Liver (tissue), 9 donors: ENCODE results near the gene C2orf76. TPM values are rescaled to one million over a fixed set of nuclear protein-coding genes. Genes with fewer than 3 reads are reported as not detected.

Experiments used
- DNase-seq: peaks from one replicate; pipeline ENCODE4 v3.0.0-alpha.2; 2017; ENCODE audit warnings: low spot score
- H3K27ac ChIP-seq, 2 donors: one replicate each; pipeline ENCODE4 v1.7.0; 2013; ENCODE audit warnings: inconsistent platforms in 2 of 2, low read length in 2 of 2, control low read depth in 1 of 2, low read depth in 1 of 2, mild to moderate bottlenecking in 1 of 2
- H3K27me3 ChIP-seq, 4 donors: one replicate each; pipeline versions ENCODE4 v1.6.1 to v1.7.0; 2013; ENCODE audit warnings: low read length in 3 of 4, inconsistent platforms in 1 of 4, mild to moderate bottlenecking in 1 of 4, moderate library complexity in 1 of 4; ENCODE audit not compliant: control insufficient read depth in 4 of 4, insufficient read depth in 4 of 4
- H3K36me3 ChIP-seq, 4 donors: one replicate each; pipeline versions ENCODE4 v1.6.1 to v1.7.0; 2013; ENCODE audit warnings: low read length in 3 of 4, mild to moderate bottlenecking in 3 of 4, low read depth in 1 of 4, moderate library complexity in 1 of 4; ENCODE audit not compliant: control insufficient read depth in 4 of 4, insufficient read depth in 3 of 4
- H3K4me1 ChIP-seq, 4 donors: one replicate each; pipeline versions ENCODE4 v1.6.1 to v1.7.0; 2013; ENCODE audit warnings: low read length in 3 of 4, mild to moderate bottlenecking in 3 of 4, moderate library complexity in 1 of 4; ENCODE audit not compliant: control insufficient read depth in 4 of 4, insufficient read depth in 4 of 4
- H3K4me3 ChIP-seq, 3 donors: one replicate each; pipeline versions ENCODE4 v1.6.1 to v1.7.0; 2013; ENCODE audit warnings: low read length in 3 of 3, control low read depth in 1 of 3, low read depth in 1 of 3, mild to moderate bottlenecking in 1 of 3
- H3K9ac ChIP-seq, 2 donors: one replicate each; pipeline ENCODE4 v1.7.0; 2013; ENCODE audit warnings: low read length in 2 of 2, mild to moderate bottlenecking in 2 of 2, moderate library complexity in 2 of 2, control low read depth in 1 of 2, low read depth in 1 of 2
- H3K9me3 ChIP-seq, 4 donors: one replicate each; pipeline versions ENCODE4 v1.6.1 to v1.7.0; 2013; ENCODE audit warnings: low read length in 3 of 4; ENCODE audit not compliant: control insufficient read depth in 4 of 4
- CTCF ChIP-seq: fragments of 150-350 bp; IDR thresholded peaks from 2 replicates; pipeline ENCODE4 v1.5.1; 2017; ENCODE audit warnings: improper control_type of control experiment, low read depth, low read length; ENCODE audit not compliant: missing input control
- EGR1 ChIP-seq, 2 donors: IDR thresholded peaks; 2 replicates each; pipeline ENCODE4 v1.6.1; 2016 to 2018; ENCODE audit warnings: antibody characterized with exemption in 2 of 2, low read depth in 2 of 2
- FOXA1 ChIP-seq: IDR thresholded peaks from 2 replicates; pipeline ENCODE4 v1.6.1; 2016; ENCODE audit warnings: antibody characterized with exemption
- FOXA2 ChIP-seq: IDR thresholded peaks from 2 replicates; pipeline ENCODE4 v1.6.1; 2016; ENCODE audit warnings: antibody characterized with exemption
- GABPA ChIP-seq, 2 donors: IDR thresholded peaks in 1 of 2; conservative IDR thresholded peaks in 1 of 2; 2 replicates each; pipeline ENCODE4 v1.6.1; 2016; ENCODE audit warnings: antibody characterized with exemption in 2 of 2, mild to moderate bottlenecking in 1 of 2, moderate library complexity in 1 of 2
- HNF4G ChIP-seq: IDR thresholded peaks from 2 replicates; pipeline ENCODE4 v1.6.1; 2016; ENCODE audit warnings: antibody characterized with exemption
- MAX ChIP-seq: IDR thresholded peaks from 2 replicates; pipeline ENCODE4 v1.6.1; 2016; ENCODE audit warnings: antibody characterized with exemption
- RAD21 ChIP-seq, 2 donors: IDR thresholded peaks; 2 replicates each; pipeline ENCODE4 v1.6.1; 2016; ENCODE audit warnings: antibody characterized with exemption in 2 of 2, mild to moderate bottlenecking in 2 of 2
- REST ChIP-seq: IDR thresholded peaks from 2 replicates; pipeline ENCODE4 v1.6.1; 2016; ENCODE audit warnings: antibody characterized with exemption, mild to moderate bottlenecking
- TAF1 ChIP-seq: conservative IDR thresholded peaks from 2 replicates; pipeline ENCODE4 v1.6.1; 2016; ENCODE audit warnings: antibody characterized with exemption, mild to moderate bottlenecking
- ZBTB33 ChIP-seq: IDR thresholded peaks from 2 replicates; pipeline ENCODE4 v1.6.1; 2016; ENCODE audit warnings: antibody characterized with exemption
- WGBS: extraction: QIAGEN DNeasy Blood & Tissue Kit; methylation state at CpG from one replicate; pipeline ENCODE4 v1.1.7; 2013; 5-methylcytosine and 5-hydroxymethylcytosine counted together
- polyA plus RNA-seq, 2 donors: library from polyadenylated mRNA; stranded (reverse) in 1 of 2; unstranded in 1 of 2; fragments of 200-250 nt in 1 of 2; fragments of >200 nt in 1 of 2; fragmentation: Nextera tagmentation in 1 of 2; extraction: Ambion mirVana in 1 of 2; gene quantifications; one replicate each; pipeline versions ENCODE4 v1.2.1 to v1.2.3, GENCODE V29; 2013 to 2015
- total RNA-seq, 2 donors: library from RNA; depleted of rRNA; stranded (reverse); fragments of >200 nt; gene quantifications; one replicate each; pipeline ENCODE4 v1.2.3, GENCODE V29; 2014
- donor health status: healthy.
- donor health status: healthy.
- donor health status: healthy.
- donor health status: healthy.
- donor health status: healthy.

Gene C2orf76
- total and polyA plus RNA-seq, 4 donors: 2.7 to 6.3 (median 4.6) TPM

- WGBS: 35% methylated on average over 8 of the region's 8 CpGs
- TF ChIP-seq MAX (no peak), RAD21 (IDR thresholded peaks at IDR 0.05) (peak; percentile 41 to 67), REST (peak; percentile 15), ZBTB33 (no peak), GABPA (IDR thresholded peaks at IDR 0.05 in 1 of 2, conservative IDR thresholded peaks at IDR 0.05 in 1 of 2) (no peak), TAF1 (no peak), CTCF (peak; percentile 45)
- Histone ChIP-seq H3K4me1 (peaks cover 0 to 15% (median 7%) of the 10 kb centered on the region in 4 donors), H3K9ac (peak overlapping the region in 1 of 2 donors; percentile 50), H3K27ac (peak overlapping the region in 1 of 2 donors; percentile 46), H3K9me3 (no peaks in the 10 kb centered on the region), H3K4me3 (peak overlapping the region in 1 of 3 donors; percentile 39), H3K36me3 (no peaks in the 10 kb centered on the region), H3K27me3 (no peaks in the 10 kb centered on the region)
- DNase-seq: no peak
These were observed 74.4 kb downstream of the C2orf76 start for GRCh38 chr2:119292226-119292625.

GRCh38 chr2:119291588-119292167, 75.0 kb downstream of the C2orf76 start:
- DNase-seq: no peak
- no peak for TF ChIP-seq FOXA1
- no peak for TF ChIP-seq EGR1 (IDR thresholded peaks at IDR 0.05; ENCODE audit: low read depth in 2 of 2)
- TF ChIP-seq ZBTB33: no peak
- no peak for TF ChIP-seq FOXA2
- no peak for TF ChIP-seq HNF4G
- TF ChIP-seq TAF1: no peak
- Histone ChIP-seq H3K4me3 (peak overlapping the region in 1 of 3 donors; percentile 39), H3K9me3 (no peaks in the 10 kb centered on the region), H3K9ac (peak overlapping the region in 1 of 2 donors; percentile 50), H3K27ac (peak overlapping the region in 1 of 2 donors; percentile 46), H3K4me1 (peaks cover 0 to 15% (median 7%) of the 10 kb centered on the region in 4 donors), H3K27me3 (no peaks in the 10 kb centered on the region), H3K36me3 (no peaks in the 10 kb centered on the region)
- WGBS: 79% methylated on average over 8 of the region's 8 CpGs
